NCI-H1417 treated with DMSO at 0.1 percent for 48 hours (cell line): Measurements from ENCODE around the gene CEMIP2.
"Not testable (repeated sequence)": the region's sequence is repeated elsewhere in the genome, so short reads cannot be mapped to it uniquely, and the experiment has no call there.

Source experiments
- DNase-seq: peaks from one replicate; lab custom pipeline; 2025; lab: John Stamatoyannopoulos, UW

Gene CEMIP2

DNA sequence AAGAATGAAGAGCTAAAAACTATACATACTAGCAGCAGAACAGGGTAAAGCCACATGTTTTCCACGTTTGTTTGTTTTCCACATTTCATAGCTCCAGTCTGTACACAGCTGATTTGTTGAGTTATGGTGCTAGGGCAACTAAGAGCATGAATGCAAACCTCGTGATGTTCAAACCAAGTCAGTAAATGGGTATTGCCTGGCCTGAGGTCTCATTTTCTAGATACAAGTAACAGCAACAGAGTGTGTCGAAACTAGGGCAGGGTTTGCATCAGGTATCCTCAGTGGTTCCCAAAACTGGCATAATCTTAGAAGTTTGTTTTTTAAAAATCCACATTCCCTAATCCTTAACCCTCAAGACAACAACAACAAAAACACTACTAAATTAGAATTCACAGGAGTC, 89.3 kb downstream of the CEMIP2 start:
- no peak for DNase-seq

DNA sequence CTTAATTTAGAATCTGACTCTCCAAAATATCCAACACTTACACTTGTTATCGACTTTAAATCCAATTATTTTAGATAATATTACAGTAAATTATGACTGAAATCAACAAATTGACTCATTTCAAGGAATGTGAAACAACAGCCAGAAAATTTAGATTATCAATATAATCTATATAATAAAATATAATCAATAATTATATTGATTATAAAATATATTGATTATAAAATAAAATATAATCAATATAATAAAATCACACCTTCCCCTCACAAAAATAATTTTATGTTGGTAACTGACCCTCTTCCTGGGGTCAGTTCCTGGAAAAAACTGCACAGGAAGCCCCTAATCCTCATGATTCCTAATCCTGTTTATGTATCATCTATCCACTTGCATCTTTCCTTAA, 91.1 kb downstream of the CEMIP2 start:
- no peak for DNase-seq

DNA sequence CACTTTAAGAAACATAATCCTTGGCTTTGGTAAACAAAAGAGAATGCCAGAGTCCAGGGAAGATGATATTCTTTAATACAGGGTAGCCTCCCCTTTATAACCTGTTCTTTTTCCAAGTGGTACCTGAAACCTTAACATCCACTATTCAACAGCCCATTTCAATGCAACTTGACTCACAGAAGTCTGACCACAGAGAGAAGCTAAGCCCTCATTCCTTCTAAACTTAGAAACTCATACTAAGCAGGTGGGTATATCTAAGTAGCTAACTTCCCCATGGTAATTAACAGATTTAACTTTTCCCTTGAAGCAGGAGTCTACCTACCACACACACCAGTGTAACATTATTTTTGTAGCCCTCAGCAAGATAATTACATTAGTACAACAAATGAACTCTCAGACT, 91.9 kb downstream of the CEMIP2 start:
- no peak for DNase-seq

DNA sequence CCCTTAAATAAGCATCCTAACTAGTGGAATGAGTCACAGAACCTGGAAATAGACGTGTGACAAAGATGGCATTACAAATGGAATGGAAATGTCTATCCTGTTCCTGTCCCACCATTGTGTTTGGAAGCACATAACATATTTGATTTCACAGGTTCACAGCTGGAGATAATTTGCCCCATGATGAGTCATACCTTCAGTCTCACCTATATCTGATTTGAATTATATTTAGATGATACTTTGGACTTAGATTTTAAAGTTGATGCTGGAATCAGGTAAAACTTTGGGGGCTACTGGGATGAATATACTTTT, 92.5 kb downstream of the CEMIP2 start:
- DNase-seq, result no peak

DNA sequence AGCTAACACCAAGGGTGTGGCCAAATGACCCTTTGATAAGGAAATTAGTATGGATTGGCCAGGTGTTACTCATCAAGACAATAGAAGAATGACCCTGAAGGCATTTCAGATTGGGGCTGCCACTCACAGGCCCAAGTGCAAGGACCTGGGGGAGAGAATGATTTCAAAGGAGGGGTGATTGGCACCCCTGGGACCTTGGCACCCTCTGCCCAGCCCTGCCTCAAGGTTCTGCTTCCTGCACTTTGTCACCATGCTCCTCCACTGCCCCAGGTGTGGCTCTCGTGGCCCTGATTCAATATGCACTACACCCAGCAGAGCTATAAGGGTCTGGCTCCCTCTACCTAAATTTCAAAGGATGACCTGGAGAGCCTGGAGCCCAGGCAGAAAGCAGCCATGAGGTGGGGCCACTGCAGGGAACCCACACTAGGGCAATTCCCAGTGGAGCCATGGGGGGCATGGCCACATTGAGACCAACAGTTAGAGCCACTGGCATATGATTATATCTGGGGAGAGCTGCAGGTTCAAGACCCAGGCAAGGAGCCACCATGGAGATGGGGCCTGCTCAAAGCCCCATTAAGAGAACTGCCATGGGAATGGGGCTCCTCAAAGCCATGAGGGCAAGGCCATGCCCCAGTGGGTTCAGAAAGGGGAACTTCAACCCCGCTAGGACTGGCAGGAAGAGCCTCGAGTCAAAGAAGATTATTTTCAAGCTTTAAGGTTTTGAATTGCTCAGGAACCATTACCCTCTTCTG, 93.0 kb downstream of the CEMIP2 start:
- no peak for DNase-seq

DNA sequence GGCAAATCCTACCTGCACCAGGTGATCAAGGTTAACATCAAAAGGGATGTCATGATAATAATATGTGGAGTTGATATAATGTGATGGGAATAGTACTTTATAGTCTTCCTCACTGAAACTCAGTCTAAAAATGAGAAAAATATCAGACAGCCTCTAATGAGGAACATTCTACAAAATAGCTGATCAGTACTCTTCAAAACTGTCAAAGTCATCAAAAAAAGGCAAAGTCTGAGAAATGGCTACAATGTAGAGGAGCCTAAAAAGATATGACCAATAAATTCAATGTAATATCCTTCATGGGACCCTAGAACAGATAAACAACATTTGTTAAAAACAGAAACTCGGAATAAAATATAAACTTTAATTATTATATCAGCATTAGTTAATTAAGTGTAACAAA, 95.7 kb downstream of the CEMIP2 start:
- DNase-seq, result no peak

DNA sequence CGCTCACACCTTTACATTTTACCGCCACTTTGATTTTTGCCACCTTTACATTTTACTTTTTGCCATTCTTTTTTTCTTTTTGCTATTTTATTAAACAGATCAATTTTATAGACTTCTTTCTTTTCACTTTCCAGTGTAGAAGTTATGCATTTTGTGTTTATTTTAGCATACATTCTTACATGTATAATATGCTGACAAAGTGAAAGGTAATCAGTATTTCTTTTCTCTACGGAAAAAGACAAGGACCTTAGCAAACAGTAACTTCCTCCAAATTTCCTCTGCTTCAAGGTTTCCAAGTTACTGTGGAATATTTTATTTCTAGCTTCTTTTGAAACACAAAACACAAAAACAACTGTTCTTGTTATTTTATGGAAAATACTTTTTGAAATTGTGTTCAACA, 97.0 kb downstream of the CEMIP2 start:
- no peak for DNase-seq

DNA sequence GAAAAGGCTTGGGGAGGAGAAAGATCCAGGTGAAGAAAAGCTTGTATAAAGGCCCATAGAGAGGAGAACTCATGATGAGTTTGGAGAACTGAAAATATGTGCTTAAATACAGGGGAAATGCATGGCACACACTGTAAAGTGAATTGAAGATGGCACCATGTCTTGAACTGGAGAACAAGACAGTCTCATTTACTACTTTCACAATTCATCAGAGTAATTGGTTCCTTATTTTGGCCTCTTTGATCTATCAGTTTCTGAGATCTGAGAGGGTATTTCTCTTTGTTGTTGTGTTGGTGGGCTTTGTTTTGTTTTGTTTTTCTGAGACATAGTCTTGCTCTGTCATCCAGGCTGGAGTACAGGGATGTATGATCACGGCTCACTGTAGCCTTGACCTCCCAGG, 98.2 kb downstream of the CEMIP2 start:
- no peak for DNase-seq

DNA sequence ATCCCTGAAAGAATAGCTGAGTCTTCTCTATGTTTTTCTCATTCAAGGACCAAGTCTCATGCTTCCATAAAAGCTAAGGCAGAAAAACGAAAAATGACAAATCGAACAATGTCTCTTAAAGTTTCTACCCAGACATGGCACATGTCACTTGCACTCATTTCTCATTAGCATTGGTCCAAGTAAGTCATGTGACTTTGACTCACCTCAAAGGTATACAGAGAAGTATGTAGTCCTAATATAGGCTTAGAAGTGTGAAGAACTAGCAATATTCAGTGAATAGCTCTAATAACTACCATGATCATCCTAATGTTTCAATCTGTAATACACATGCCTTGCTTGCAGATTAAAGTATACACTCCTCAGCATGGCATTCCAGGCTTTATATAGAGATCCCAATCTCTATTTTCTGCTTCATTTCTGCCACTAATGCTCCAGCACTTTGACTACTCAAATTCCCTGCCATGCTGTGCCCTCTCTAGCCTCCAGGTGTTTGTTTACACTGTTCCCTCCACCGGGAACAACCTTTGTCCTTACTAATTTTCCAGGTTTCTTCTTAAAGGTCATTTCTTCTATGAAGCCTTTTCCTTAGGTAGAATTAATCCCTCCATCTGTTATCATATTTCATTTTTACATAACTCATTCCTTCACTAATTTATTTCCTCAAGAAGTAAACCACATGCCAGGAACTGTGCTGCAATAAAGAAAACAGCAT, 98.9 kb downstream of the CEMIP2 start:
- DNase-seq, result no peak

DNA sequence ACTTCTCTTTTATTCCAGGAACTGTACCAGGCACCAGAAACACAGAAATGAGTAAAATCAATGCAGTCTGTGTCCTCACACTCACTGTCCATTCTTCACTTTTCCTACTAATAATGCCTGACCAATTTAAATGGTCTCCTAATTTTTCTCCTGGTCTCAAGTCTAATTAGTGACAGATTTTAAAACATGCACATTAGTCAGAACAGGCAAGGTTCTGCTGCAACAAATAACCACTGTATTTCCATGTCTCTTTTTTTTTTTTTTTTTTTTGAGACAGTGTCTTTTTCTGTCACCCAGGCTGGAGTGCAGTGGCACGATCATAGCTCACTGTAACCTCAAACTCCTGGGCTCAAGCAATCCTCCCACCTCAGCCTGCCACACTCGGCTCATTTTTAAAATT, 99.6 kb downstream of the CEMIP2 start:
- DNase-seq, result no peak

DNA sequence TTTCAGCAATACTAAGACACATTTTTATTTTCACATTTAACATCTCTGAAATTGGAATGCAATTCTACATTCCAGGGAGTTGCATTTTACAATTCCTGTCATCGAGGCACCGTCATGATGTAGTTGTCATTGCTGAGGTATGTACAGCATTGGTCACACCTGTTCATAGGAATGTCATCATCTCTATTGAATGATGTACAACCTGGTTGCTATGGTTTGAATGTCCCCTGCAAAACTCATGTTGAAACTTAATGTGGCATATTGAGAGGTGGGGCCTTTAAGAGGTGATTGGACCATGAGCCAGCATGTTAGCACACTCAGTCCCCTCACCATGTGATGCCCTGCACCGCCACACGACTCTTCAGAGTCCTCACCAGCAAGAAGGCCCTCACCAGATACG, 103.1 kb downstream of the CEMIP2 start:
- DNase-seq, result no peak

DNA sequence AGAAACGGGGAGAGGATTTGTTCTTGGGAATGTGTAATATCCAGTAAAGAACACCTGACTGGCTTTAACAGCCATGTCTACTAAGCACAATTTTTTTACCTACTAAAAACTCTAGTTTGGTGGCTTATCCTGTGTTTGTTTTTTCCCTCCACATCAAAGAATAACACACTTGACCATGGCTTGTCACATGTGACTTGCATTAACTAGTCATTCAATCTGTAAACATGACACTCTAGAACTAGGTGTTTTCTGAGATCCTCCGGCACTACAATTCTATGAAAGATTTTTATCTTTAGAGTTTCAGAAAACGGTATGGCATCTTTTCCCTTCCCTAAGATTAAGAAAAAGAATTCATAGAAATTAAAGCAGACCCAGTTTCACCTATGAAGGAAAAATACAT, 103.7 kb downstream of the CEMIP2 start:
- no peak for DNase-seq

DNA sequence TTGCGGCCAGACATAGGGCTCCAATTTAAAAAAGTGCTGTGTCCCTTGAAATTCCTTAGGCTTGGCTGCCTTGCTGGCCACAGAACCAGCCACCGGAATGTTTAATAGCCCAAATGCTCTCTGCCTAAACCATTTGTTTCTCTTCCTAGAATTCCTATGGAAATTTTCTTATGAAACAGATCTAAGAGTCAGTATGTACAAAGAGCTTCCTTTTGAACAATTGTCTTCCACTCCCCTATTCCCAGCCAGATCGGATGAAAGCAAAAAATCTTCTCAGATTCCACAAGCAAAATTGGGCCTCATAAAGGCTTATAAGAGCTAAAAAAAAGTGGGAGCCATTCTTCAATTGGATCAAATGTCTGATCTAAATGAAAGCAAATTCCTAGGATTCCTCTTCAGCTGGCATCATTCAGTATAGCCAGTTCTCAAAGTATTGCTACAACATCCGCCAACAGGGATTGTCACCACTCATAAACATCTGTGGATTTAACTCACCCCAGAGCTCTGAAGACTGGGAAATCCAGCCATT, 104.3 kb downstream of the CEMIP2 start:
- no peak for DNase-seq

DNA sequence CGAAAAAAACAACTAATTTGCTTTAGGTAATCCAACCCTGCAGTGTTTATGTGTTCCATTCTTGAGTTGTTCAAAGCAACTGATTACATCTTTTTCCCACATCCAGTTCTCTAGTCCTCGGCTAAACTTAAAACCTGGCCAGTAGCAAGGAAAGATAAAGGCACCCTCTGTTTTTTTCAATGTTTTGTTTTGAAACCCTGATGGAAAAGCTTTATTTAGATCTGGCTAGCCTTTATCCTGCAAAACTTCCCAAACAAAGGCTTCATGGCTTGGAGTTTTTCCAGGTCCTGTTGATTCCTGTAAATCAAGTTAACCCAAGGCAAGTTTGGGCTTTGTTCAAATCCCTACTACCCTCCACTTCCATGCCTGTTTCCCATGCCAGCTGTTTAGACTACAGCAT, 105.1 kb downstream of the CEMIP2 start:
- no peak for DNase-seq

DNA sequence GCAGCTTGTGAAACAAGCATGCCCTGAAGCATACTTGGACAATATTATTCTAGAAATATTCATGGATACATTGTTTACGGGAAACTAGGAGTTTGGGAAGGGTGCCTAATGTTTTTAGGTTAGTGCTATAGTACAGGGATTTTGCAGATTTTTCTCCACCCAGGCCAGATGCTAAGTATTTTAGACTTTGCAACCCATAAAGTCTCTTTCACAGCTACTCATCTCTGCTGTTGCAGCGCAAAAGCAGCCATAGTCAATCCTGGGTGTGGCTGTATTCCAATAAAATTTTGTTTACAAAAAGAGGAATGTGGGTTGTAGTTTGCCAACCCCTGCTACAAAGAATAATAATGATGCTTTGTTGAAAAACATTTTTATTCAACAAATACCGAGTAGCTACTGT, 106.2 kb downstream of the CEMIP2 start:
- DNase-seq, result no peak

DNA sequence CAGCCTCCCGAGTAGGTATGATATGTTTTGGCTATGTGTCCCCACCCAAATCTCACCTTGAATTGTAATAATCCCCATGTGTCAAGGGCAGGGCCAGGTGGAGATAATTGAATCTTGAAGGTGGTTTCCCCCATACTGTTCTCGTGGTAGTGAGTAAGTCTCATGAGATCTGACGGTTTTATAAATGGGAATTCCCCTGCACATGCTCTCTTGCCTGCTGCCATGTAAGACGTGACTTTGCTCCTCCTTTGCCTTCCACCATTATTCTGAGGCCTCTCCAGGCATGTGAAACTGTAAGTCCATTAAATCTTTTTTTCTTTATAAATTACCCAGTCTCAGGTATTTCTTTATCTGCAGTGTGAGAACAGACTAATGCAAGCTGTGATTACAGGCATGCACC, 111.0 kb downstream of the CEMIP2 start:
- not testable (repeated sequence) for DNase-seq

DNA sequence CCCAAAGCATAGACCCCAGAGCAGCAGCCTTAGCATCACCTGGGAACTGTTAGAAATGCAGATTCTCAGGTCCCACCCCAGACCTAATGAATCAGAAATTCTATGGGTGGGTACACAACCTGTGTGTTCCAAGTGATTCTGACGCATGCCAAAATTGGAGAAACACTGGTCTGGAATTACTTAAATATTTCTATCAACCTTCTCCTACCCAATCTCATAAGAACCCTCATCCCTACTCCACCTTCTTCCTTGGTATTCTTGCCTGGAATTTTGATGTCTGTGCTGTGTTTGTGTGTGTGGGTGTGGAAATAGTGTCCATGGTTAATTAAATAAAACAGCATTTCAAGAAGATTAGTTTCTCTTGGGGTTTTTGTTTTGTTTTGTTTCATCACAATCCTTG, 111.8 kb downstream of the CEMIP2 start:
- DNase-seq, result no peak

DNA sequence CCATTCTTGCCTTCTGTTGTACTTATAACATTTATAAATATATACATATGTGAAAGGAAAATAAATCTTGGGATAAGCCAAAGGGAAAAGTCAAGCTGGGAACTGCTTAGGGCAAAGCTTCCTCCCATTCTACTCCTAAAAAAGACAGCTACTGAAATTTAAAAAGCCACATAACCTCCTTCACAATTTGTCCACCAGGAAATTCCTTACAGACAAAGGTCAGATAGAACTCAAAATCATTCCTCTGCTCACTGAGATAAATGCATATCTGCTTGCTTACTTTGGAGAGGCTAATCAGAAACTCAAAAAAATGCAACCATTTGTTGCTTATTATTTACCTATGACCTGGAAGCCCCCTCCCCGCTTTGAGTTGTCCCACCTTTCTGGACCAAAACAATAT, 112.5 kb downstream of the CEMIP2 start:
- DNase-seq, result no peak

DNA sequence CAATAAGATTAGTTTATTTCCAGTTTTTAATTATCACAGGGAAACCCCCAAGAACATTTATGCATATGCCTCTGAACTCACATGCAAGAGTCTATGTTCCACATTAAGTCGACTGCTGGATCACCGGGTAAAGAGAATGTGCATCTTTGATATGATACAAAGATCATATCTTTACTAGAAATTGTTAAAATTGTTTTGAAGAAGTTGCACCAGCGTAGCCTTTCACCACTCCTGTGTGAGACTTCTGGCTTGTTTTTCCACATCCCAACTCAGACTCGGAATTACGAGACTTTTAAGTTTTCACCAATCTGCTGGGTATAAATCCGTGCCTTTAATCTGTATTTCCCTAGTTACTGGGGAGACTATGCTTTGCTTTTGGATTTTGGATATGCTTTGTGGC, 113.2 kb downstream of the CEMIP2 start:
- no peak for DNase-seq

DNA sequence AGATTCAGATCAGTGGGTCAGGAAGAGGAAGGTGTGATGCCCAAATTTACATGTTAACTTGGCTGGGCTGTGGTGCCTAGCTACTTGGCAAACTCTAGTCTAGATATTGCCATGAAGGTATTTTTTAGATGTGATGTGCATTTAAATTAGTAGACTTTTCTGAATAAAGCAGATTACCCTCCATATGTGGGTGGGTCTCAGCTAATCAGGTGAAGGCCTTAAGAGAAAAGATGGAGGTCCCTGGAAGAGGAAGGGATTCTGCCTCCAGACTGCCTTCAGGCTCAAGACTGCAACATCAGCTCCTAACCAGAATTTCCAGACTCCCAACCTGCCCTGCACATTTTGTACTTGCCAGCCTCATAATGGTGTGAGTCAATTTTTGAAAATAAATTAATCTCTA, 115.8 kb downstream of the CEMIP2 start:
- DNase-seq, result no peak

DNA sequence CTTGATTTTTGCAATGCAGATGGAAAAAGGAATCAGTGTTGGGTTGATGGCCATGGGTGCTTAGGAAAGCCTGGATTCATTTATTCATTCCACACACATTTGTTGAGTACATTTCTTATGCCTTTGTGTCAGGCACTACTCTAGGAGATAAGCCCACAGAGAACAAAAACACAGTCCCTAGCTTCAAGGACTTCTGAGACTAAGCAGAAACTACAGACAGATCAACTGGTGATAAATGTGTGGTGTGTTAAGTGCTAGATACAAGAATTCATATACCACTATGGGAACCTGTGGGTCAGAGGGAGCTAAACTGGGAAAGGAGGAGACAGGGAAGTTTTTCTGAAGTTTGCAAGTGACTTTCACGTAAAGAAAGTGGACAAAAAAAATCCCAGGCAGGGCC, 119.9 kb downstream of the CEMIP2 start:
- DNase-seq, result no peak

DNA sequence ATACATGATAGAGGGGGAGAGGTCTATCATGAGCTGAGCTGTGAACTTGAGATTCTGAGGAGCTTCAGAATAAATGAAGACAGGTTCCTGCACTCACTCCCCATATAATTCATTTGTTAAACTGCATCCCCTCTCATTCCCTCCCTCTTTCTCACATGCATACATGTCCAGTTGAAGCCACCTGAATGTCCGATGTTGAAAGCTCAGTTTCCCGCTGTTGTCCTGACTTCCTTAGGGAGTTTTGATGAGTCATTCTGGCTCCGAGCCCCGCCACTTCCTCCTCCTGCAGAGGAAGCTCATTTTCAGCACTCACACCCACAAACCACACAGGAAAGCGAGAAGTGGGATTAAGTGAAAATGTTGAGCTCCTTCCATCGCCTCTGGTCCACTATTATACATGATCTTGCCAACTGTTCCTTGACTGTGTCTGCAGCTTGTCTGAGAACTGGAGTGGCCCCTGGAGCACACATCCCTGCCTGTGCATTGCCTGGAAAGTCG, 121.2 kb downstream of the CEMIP2 start:
- no peak for DNase-seq

DNA sequence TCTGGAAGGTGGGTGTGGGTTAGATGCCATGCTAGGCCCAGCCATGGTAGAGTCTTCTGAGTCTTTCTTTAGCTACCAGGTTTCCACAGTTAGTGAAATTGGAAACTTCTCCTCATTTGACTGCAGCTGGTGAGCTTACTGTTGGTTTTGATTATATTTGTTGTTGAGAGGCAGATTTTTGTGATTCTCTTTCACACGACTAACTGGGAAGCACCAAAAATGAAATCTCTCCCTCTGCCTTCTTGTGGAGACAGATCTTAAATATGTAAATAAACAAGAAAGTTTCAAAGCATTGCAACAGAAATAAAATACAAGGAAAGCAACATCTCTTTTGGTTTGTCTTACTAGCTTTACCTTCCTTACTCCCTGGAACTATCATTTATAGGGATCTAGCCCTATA, 122.2 kb downstream of the CEMIP2 start:
- no peak for DNase-seq
